COLO829 (cell line): ENCODE results near the gene SPINDOC.
"Not testable (repeated sequence)": the region's sequence is repeated elsewhere in the genome, so short reads cannot be mapped to it uniquely, and the experiment has no call there.

Source experiments
- DNase-seq: peaks from one replicate; pipeline ENCODE4 v3.0.0; 2012; ENCODE audit warnings: low spot score

Gene SPINDOC

DNA sequence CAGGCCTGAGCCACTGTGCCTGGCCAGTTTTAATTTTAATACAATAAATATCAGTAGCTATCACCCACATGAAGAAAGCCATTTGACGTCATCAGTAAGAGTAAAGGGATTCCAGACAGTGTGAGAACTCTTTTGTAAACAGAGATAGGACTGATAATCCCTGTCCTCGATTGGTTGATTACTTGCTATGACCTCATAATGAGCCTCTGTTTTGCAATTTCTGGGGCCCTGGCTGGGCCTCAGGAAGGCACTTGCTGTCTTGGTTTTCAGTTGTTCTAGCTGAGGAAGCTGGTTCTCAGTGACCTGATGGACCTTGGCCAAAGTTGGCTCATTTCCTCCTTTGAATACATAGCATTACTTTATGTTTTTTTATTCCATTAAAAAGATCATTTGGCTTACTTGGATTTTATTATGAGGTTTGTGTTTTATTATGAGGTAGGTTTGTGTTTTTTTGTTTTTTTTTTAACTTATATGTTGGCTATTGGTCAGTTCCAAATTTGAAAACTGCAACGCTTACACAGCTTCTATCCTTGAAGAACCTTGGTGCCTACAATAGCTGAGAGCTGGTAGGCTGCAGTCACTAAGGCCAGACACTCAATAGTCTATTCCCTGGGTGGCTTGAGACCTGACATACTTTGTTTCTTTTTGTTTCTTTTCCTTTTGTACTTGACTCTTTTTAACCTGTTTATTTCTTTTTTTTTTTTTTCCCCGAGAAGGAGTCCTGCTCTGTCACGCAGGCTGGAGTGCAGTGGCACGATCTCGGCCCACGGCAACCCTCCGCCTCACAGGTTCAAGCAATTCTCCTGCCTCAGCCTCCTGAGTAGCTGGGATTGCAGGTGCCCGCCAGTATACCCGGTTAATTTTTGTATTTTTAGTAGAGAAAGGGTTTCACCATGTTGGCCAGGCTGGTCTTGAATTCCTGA, 45.6 kb downstream of the SPINDOC start:
- DNase-seq, result no peak

- no peak for DNase-seq
These were observed 49.7 kb downstream of the SPINDOC start for GRCh38 chr11:63862923-63863322.

- not testable (repeated sequence) for DNase-seq
These were observed 50.4 kb downstream of the SPINDOC start for GRCh38 chr11:63863620-63864019.

- DNase-seq, result no peak
These were observed 53.0 kb downstream of the SPINDOC start for GRCh38 chr11:63866211-63866610.

DNA sequence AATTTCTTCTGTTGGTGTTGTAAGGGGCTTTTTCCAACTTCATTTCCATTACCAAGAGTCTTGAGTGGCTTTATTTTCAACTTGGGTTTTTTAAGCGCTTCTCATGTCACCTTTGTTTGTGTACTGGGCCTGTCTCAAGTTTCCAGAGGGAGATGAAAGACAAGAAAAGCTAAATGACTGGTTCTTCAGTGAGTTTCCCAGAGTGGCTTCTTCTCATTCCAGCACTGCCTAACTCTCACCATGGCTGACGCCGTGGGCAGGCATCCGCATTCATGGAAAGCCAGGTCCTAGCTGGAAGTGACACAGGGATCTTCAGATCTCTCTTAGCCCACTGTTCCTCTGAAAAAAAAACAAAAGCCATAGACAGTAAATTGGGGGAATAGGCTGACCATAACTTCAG, 54.3 kb downstream of the SPINDOC start:
- DNase-seq, result no peak

- DNase-seq, result no peak
These were observed 55.3 kb downstream of the SPINDOC start for GRCh38 chr11:63868399-63869064.

DNA sequence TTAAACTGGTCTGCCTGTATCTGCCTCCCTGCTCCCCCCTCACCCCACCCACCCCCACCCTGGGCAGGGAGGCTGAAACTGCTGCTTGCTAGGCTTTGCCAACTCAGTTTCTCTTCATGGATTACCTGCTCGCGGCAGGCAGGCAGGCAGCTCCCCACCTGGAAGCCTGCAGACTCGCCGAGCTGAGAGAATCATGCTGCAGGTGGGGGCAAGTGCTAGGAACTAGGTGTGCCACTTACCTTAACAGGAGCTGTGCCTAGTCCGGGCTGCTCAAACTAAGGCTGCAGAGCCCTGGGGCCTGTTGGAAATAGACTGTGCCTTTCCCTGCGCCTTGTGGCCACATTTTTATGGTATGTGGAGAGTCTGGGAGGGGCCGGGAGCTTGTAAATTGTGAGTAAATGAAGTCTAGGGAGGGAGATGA, 55.9 kb downstream of the SPINDOC start:
- no peak for DNase-seq

- DNase-seq, result no peak
These were observed 56.4 kb downstream of the SPINDOC start for GRCh38 chr11:63869683-63870082.

DNA sequence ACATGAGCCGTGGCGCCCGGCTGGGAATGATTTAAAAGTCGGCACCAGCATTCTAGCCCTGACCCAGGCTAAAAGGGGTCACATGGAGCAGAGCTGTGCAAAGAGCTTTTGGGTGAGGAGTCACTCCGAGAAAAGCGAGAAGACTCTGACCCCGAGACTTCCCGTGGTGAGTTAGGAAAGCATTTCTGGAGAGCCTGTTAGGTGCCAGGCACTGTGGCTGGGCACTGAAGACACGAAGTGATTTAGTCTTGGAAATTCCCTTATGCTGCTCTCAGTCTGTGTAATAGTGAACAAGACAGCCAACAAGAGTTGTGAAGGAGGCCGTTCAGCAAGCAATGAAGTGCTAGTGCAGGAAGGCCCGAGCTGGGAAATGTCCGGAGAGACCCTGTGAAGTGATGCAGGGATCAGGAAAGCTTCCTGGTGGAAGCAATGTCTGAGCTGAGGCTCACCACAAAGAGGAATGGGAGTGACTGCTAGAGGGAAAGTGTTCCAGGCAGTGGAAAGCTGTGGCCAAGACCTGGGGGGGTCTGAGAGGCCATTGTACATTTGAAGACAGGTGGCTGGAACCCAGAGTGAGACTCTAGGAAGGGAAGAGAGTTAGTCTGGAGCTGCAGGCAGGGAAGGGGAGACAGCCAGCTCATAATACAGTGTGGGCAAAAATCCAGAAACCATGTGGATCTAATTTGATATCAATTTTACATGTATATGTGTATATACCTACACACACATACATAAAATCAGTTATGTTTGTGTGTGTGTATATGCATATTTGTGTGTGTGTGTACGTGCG, 57.3 kb downstream of the SPINDOC start:
- no peak for DNase-seq

DNA sequence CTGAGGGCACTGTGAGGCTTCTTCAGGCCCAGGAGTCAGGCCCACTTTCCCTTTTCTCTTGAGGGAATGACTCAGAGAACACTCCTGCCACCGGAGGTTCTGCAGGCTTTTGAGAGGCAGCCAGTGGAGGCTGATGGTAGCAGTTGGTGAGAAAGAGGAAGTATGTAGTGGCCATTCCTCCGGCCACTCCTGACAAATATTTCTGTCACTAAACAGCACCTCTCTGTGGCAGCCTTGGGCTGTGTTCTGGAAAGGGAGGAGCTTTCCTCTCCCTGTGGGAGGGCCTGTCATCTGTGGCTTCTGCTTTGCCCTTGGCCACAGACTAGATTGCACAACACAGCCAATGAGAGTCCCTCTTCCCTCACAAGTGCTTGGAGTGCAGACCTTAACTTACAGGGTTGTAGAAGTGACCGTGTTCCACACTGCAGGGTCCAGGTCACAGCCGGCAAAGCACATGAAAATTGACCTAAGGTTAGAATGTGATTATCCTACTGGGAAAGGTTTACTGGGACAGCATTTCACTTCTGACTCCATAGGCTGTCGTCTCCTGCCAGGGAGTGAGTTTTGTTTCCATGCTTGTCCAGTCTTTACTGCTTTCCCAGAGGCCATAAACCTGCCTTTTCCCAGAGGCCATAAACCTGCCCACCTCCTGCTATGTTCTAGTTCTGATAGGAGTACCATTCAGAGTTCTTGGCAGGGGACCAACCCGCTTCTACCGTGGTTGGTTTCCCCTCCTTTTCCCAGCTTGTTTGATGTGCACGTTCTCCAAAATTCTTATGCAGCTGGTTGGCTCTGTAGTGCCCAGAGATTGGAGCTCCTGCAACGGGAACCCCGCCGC, 58.9 kb downstream of the SPINDOC start:
- DNase-seq, result peak; percentile 83

- DNase-seq, result no peak
These were observed 59.5 kb downstream of the SPINDOC start for GRCh38 chr11:63872800-63873197.

- DNase-seq, result no peak
These were observed 60.1 kb downstream of the SPINDOC start for GRCh38 chr11:63873311-63873710.

DNA sequence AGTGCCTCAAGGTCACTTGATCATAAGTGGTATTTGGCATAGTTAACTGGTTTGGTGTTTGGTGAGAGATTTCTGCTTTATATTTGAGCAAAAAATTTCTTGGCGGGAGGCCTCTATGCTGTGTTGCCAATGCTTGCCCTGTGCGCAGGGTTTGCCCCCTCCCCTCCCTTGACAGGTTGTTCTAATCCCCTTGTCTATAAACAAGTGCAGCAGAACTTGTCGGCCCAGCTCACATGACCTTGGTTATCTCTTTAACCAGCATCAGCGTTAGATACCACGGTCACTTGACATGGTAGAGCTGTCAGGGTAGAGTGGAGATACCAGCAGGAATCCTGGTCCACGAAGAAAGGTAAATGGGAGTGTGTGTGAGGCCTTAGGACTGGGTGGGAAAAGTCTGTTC, 61.3 kb downstream of the SPINDOC start:
- DNase-seq, result no peak

GRCh38 chr11:63875506-63876065, 62.3 kb downstream of the SPINDOC start:
- no peak for DNase-seq

DNA sequence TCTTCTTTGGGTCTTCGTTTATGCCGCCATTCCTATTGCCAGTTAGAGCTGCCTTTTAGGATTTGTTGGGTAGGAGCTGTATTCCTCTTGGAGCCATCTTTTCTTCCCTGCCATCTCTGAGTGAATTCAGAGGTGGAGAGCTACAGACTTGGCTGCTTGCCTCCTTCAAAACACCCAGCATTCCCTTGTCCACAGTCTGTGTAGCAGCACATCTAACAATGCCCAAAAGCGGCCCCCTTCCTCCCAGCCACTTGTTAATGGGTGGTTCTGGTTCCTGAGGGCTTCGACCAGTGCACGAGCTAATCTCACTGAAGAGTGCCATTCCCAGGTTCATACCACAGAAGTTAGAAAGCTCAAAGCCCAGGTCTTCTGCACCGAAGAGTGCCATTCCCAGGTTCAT, 63.4 kb downstream of the SPINDOC start:
- no peak for DNase-seq
